Calu3 (cell line): ENCODE measurements around the gene TNS2. TPM values are rescaled to one million over a fixed set of nuclear protein-coding genes. Genes with fewer than 3 reads are reported as not detected.

Experiments used
- Bru-seq: library from RNA; stranded (reverse); fragments of 400-500 nt; gene quantifications from one replicate; lab custom pipeline; 2021; lab: Mats Ljungman, UMichigan
- BruChase-seq, 2 experiments: library from RNA; stranded (reverse); fragments of 400-500 nt; gene quantifications; one replicate each; lab custom pipeline; 2021; lab: Mats Ljungman, UMichigan
- BruUV-seq: library from RNA; stranded (reverse); fragments of 400-500 nt; replicated peaks from 2 replicates; lab custom pipeline; 2021; lab: Mats Ljungman, UMichigan
- CTCF ChIA-PET: fragments of 300-600 bp; sonication (Branson Sonifier 250); formaldehyde crosslinking; loops from one replicate; lab custom pipeline; 2022; ENCODE audit warnings: antibody characterized with exemption; lab: Charles Lee
- DNase-seq: peaks from one replicate; pipeline ENCODE4 v3.0.0; 2022
- H3K27ac Mint-ChIP-seq: one replicate; pipeline ENCODE4 v1.8.0; 2022; ENCODE audit warnings: mixed read lengths; ENCODE audit not compliant: unreplicated experiment
- H3K27me3 Mint-ChIP-seq: one replicate; pipeline ENCODE4 v1.8.0; 2022; ENCODE audit warnings: mixed read lengths; ENCODE audit not compliant: unreplicated experiment
- H3K36me3 Mint-ChIP-seq: one replicate; pipeline ENCODE4 v1.8.0; 2022; ENCODE audit warnings: mild to moderate bottlenecking, moderate library complexity, mixed read lengths; ENCODE audit not compliant: insufficient read depth, unreplicated experiment
- H3K4me1 Mint-ChIP-seq: one replicate; pipeline ENCODE4 v1.8.0; 2022; ENCODE audit warnings: mild to moderate bottlenecking, low read depth, mixed read lengths; ENCODE audit not compliant: unreplicated experiment
- H3K4me3 Mint-ChIP-seq: one replicate; pipeline ENCODE4 v1.8.0; 2022; ENCODE audit warnings: mild to moderate bottlenecking, low read depth, moderate library complexity, mixed read lengths; ENCODE audit not compliant: unreplicated experiment
- H3K9me3 Mint-ChIP-seq: one replicate; pipeline ENCODE4 v1.8.0; 2022; ENCODE audit warnings: low read depth, mixed read lengths; ENCODE audit not compliant: unreplicated experiment
- CTCF ChIP-seq: fragments of 200-600 bp; IDR thresholded peaks from one replicate; pipeline ENCODE4 v1.8.0; 2022; ENCODE audit warnings: antibody characterized with exemption; ENCODE audit not compliant: unreplicated experiment
- intact Hi-C: fragments of 100-400 bp; cut with micrococcal nuclease; formaldehyde crosslinking; loops from one replicate; pipeline ENCODE4 v1.10.0; 2022; ENCODE audit not compliant: unreplicated experiment
- long read RNA-seq: library from polyadenylated mRNA; stranded (forward); transcript quantifications from one replicate; pipeline ENCODE4 v2.0.0, GENCODE V29; 2022
- total RNA-seq: library from RNA; stranded (reverse); gene quantifications from 2 replicates; pipeline ENCODE4 v1.2.3, GENCODE V29; 2022

The TNS2 gene, protein sequence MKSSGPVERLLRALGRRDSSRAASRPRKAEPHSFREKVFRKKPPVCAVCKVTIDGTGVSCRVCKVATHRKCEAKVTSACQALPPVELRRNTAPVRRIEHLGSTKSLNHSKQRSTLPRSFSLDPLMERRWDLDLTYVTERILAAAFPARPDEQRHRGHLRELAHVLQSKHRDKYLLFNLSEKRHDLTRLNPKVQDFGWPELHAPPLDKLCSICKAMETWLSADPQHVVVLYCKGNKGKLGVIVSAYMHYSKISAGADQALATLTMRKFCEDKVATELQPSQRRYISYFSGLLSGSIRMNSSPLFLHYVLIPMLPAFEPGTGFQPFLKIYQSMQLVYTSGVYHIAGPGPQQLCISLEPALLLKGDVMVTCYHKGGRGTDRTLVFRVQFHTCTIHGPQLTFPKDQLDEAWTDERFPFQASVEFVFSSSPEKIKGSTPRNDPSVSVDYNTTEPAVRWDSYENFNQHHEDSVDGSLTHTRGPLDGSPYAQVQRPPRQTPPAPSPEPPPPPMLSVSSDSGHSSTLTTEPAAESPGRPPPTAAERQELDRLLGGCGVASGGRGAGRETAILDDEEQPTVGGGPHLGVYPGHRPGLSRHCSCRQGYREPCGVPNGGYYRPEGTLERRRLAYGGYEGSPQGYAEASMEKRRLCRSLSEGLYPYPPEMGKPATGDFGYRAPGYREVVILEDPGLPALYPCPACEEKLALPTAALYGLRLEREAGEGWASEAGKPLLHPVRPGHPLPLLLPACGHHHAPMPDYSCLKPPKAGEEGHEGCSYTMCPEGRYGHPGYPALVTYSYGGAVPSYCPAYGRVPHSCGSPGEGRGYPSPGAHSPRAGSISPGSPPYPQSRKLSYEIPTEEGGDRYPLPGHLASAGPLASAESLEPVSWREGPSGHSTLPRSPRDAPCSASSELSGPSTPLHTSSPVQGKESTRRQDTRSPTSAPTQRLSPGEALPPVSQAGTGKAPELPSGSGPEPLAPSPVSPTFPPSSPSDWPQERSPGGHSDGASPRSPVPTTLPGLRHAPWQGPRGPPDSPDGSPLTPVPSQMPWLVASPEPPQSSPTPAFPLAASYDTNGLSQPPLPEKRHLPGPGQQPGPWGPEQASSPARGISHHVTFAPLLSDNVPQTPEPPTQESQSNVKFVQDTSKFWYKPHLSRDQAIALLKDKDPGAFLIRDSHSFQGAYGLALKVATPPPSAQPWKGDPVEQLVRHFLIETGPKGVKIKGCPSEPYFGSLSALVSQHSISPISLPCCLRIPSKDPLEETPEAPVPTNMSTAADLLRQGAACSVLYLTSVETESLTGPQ (N-terminal part only)
- total RNA-seq (1.3 and 4.7 TPM in 2 replicates), Bru-seq, nascent RNA (percentile 21 among the genes with signal in this experiment), BruChase-seq, experiment 1, labeled RNA remaining after a 6-hour chase (percentile 25 among the genes with signal in this experiment), BruChase-seq, experiment 2, labeled RNA remaining after a 2-hour chase (percentile 23 among the genes with signal in this experiment)
- long read RNA-seq: 0 reads

DNA sequence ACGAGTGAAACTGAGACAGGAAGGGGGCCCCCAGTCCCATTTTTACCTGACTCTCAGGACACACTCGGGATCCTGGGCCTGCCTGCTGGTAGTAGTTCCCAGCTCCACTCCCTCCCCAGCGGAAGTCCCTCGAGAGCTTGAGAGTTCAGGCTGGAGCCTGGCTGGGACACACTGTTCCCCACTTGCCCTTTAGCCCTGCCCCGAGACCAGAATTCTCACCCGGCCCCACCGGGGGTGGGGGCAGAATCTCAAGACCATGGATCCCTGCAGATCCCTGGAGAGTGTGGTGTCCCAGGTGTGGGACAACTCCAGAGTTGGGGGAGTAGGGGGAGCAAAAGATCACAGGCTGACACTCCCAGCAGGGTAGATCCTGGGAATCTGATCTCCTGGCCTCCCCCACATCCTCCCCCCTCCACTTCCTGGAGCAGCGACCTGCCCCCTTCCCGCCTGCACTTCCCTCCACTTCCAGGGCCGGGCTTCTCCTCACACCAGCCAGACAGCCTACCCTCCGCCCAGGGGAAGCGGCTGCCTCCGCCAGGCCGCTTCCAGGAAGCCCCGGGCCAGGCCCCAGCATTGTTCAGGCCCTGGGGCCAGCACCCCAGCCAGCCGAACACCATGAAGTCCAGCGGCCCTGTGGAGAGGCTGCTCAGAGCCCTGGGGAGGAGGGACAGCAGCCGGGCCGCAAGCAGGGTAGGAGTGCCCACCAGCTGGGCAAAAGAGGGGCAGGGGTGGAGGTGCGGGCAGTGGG, at the start of gene TNS2:
Gene TNS2, plus strand, starts transcription at position 495 of the 748 bp plus-strand sequence. Its CDS starts 121 bp downstream, at position 616.
- intact Hi-C loops: no loop called here
- peaks cover 48% of the 10 kb centered on the region for H3K36me3 Mint-ChIP-seq
- CTCF ChIA-PET: no interaction called here
- no TSS peak for BruUV-seq
- no peaks in the 10 kb centered on the region for H3K9me3 Mint-ChIP-seq
- H3K4me3 Mint-ChIP-seq: no peak within 1 kb of the TSS
- no peak for TF ChIP-seq CTCF
- peak within 1 kb of the TSS; percentile 21 for H3K27ac Mint-ChIP-seq
- no peaks in the 10 kb centered on the region for H3K27me3 Mint-ChIP-seq
- DNase-seq: no peak
- H3K4me1 Mint-ChIP-seq: peaks cover 27% of the 10 kb centered on the region

DNA sequence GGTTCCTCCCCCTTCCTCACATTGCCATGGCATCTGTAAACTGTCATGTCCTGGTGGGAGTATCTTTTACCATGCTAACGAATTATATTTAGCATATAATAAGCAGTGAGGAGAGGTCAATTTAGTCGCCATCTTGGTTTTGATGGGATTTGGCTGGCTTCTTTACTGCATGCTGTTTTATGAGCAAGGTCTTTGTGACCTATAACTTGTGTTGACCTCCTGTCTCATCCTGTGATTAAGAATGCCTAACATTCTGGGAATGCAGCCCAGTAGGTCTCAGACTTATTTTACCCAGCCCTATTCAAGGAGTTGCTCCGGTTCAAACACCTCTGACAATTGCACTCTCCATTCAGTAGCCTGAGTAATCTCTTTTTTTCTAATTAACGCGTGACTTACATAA, 45.7 kb upstream of the TNS2 start:
- H3K27me3 Mint-ChIP-seq: no peaks in the 10 kb centered on the region
- H3K4me1 Mint-ChIP-seq: peaks cover 15% of the 10 kb centered on the region
- CTCF ChIA-PET: no interaction called here
- no peak for TF ChIP-seq CTCF
- no peak overlapping the region for H3K4me3 Mint-ChIP-seq
- no peak overlapping the region for H3K27ac Mint-ChIP-seq
- H3K9me3 Mint-ChIP-seq: no peaks in the 10 kb centered on the region
- DNase-seq: no peak
- intact Hi-C loops: no loop called here
- peaks cover 36% of the 10 kb centered on the region for H3K36me3 Mint-ChIP-seq
- no TSS peak for BruUV-seq

DNA sequence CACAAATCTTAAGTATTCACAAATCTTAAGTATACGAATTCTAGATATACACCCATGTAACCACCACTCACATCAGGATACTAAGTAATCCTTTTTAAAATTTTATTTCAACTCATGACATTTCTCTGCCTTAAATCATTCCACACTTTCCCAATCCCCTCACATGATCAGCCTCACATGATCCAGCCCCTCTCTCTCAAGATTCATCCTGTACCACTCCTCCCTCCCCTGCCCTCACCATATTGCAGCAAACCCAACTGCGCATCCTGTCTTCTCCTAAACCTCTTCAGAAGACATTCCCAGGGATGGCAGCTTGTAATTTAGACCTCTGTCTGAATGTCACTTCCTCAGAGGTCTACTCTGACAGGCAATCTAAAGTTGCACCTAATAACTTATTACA, 45.3 kb upstream of the TNS2 start:
- DNase-seq: no peak
- H3K36me3 Mint-ChIP-seq: peaks cover 40% of the 10 kb centered on the region
- CTCF ChIA-PET: no interaction called here
- H3K27me3 Mint-ChIP-seq: no peaks in the 10 kb centered on the region
- H3K4me3 Mint-ChIP-seq: peak overlapping the region; percentile 95
- no peak overlapping the region for H3K27ac Mint-ChIP-seq
- no peak for TF ChIP-seq CTCF
- BruUV-seq: no TSS peak
- H3K4me1 Mint-ChIP-seq: peaks cover 15% of the 10 kb centered on the region
- H3K9me3 Mint-ChIP-seq: no peaks in the 10 kb centered on the region
- intact Hi-C loops: no loop called here
